Fibroblast of lung (primary cell): ENCODE measurements around the gene DRD4. TPM values are rescaled to one million over a fixed set of nuclear protein-coding genes. Genes with fewer than 3 reads are reported as not detected.

Experiments
- DNase-seq, 2 donors: peaks; one replicate each; pipeline versions ENCODE4 v3.0.0 to v3.0.0-alpha.2; 2010; ENCODE audit warnings: low read depth in 2 of 2
- H2AFZ ChIP-seq: 2 replicates; pipeline ENCODE4 v1.5.1; 2012; ENCODE audit warnings: low read length, control low read depth, inconsistent platforms
- H3K27ac ChIP-seq: 2 replicates; pipeline ENCODE4 v1.5.1; 2011; ENCODE audit warnings: low read length, control low read depth; ENCODE audit not compliant: insufficient read depth
- H3K27me3 ChIP-seq: 2 replicates; pipeline ENCODE4 v1.5.1; 2011; ENCODE audit warnings: mild to moderate bottlenecking, low read length; ENCODE audit not compliant: control insufficient read depth, insufficient read depth
- H3K36me3 ChIP-seq: 2 replicates; pipeline ENCODE4 v1.5.1; 2011; ENCODE audit warnings: low read length; ENCODE audit not compliant: control insufficient read depth, insufficient read depth
- H3K4me1 ChIP-seq: 2 replicates; pipeline ENCODE4 v1.5.1; 2011; ENCODE audit warnings: low read length; ENCODE audit not compliant: control insufficient read depth, insufficient read depth; ENCODE audit errors: extremely low read depth
- H3K4me2 ChIP-seq: 2 replicates; pipeline ENCODE4 v1.5.1; 2011; ENCODE audit warnings: low read length, control low read depth; ENCODE audit not compliant: insufficient read depth; ENCODE audit errors: extremely low read depth
- H3K4me3 ChIP-seq, 4 experiments: fragments of 200-600 bp in 1 of 4; sonication (generic) in 1 of 4; replicated peaks in 1 of 4; 2 replicates each; pipeline ENCODE4 v1.5.1; 2011 to 2016; ENCODE audit warnings: low read length in 4 of 4, low read depth in 3 of 4, mild to moderate bottlenecking in 3 of 4, control low read depth in 2 of 4, inconsistent platforms in 1 of 4, mixed read lengths in 1 of 4; ENCODE audit not compliant: insufficient read depth in 1 of 4; ENCODE audit errors: control extremely low read depth in 1 of 4
- H3K79me2 ChIP-seq: 2 replicates; pipeline ENCODE4 v1.5.1; 2012; ENCODE audit warnings: mild to moderate bottlenecking, low read length, inconsistent platforms; ENCODE audit not compliant: control insufficient read depth, insufficient read depth
- H3K9ac ChIP-seq: 2 replicates; pipeline ENCODE4 v1.5.1; 2011; ENCODE audit warnings: mild to moderate bottlenecking, low read length, control low read depth; ENCODE audit not compliant: insufficient read depth
- H3K9me3 ChIP-seq: 2 replicates; pipeline ENCODE4 v1.5.1; 2012; ENCODE audit warnings: low read depth, low read length; ENCODE audit not compliant: control insufficient read depth, insufficient read depth
- H4K20me1 ChIP-seq: 2 replicates; pipeline ENCODE4 v1.5.1; 2011; ENCODE audit warnings: low read length; ENCODE audit not compliant: control insufficient read depth, insufficient read depth; ENCODE audit errors: extremely low read depth
- EZH2 ChIP-seq: IDR thresholded peaks from 2 replicates; pipeline ENCODE4 v1.5.1; 2012; ENCODE audit warnings: low read length, control low read depth, mild to moderate bottlenecking; ENCODE audit errors: missing control alignments
- polyA plus RNA-seq, 2 donors: library from polyadenylated mRNA; depleted of rRNA in 1 of 2; stranded (reverse) in 1 of 2; unstranded in 1 of 2; fragments of >200 nt; gene quantifications; 2 replicates each; pipeline ENCODE4 v1.2.1, GENCODE V29; 2011 to 2012; ENCODE audit warnings: missing spikeins in 1 of 2
- total RNA-seq: library from RNA; depleted of rRNA; stranded (reverse); fragments of >200 nt; gene quantifications from 2 replicates; pipeline ENCODE4 v1.2.1, GENCODE V29; 2014
- TF ChIP-seq, protein P1 (sequence below), 2 donors: IDR thresholded peaks in 1 of 2; conservative IDR thresholded peaks in 1 of 2; 1 replicate in 1 of 2; 2 replicates in 1 of 2; pipeline ENCODE4 v1.5.1; 2011 to 2012; ENCODE audit warnings: low read length in 2 of 2, control low read depth in 1 of 2, inconsistent platforms in 1 of 2, low read depth in 1 of 2, mild to moderate bottlenecking in 1 of 2

Gene DRD4
- total and polyA plus RNA-seq, 2 donors (not counting 1 experiment from before 2014, with no cell fraction given): 0.17 TPM; not detected in 1

DNA sequence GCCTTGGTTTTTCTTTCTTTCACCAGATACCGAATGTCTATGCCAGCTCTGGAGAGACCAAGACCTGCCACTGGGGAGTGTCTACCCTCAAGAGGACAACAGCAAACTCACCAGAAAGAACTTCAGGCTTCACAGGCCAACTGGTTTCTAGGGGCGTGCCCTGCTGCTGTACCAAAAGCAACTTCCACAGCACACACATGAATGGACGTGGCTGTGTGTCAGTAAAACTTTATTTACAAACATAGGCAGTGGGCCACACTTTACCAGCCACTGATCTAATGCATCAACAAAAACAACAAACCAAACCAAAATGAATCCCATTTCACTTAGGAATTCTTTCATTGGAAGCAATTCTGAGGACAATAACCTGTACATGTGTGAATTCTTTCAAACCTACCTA lies 41.2 kb downstream of the DRD4 start:
- no peak overlapping the region for H3K4me3 ChIP-seq
- H4K20me1 ChIP-seq: no peaks in the 10 kb centered on the region
- no peak for DNase-seq
- no peak overlapping the region for H3K9ac ChIP-seq
- H3K4me1 ChIP-seq: no peaks in the 10 kb centered on the region
- H3K36me3 ChIP-seq: peaks cover 15% of the 10 kb centered on the region
- no peak overlapping the region for H3K4me2 ChIP-seq
- H3K27me3 ChIP-seq: no peaks in the 10 kb centered on the region
- no peak overlapping the region for H3K27ac ChIP-seq
- H3K9me3 ChIP-seq: no peaks in the 10 kb centered on the region
- H3K79me2 ChIP-seq: no peaks in the 10 kb centered on the region
- no peak overlapping the region for H2AFZ ChIP-seq
- TF ChIP-seq, protein P1, sequence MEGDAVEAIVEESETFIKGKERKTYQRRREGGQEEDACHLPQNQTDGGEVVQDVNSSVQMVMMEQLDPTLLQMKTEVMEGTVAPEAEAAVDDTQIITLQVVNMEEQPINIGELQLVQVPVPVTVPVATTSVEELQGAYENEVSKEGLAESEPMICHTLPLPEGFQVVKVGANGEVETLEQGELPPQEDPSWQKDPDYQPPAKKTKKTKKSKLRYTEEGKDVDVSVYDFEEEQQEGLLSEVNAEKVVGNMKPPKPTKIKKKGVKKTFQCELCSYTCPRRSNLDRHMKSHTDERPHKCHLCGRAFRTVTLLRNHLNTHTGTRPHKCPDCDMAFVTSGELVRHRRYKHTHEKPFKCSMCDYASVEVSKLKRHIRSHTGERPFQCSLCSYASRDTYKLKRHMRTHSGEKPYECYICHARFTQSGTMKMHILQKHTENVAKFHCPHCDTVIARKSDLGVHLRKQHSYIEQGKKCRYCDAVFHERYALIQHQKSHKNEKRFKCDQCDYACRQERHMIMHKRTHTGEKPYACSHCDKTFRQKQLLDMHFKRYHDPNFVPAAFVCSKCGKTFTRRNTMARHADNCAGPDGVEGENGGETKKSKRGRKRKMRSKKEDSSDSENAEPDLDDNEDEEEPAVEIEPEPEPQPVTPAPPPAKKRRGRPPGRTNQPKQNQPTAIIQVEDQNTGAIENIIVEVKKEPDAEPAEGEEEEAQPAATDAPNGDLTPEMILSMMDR (conservative IDR thresholded peaks at IDR 0.05 in 1 of 2, IDR thresholded peaks at IDR 0.05 in 1 of 2; ENCODE audit: low read depth in 1 of 2, low read length in 2 of 2): no peak
- TF ChIP-seq EZH2: no peak

DNA sequence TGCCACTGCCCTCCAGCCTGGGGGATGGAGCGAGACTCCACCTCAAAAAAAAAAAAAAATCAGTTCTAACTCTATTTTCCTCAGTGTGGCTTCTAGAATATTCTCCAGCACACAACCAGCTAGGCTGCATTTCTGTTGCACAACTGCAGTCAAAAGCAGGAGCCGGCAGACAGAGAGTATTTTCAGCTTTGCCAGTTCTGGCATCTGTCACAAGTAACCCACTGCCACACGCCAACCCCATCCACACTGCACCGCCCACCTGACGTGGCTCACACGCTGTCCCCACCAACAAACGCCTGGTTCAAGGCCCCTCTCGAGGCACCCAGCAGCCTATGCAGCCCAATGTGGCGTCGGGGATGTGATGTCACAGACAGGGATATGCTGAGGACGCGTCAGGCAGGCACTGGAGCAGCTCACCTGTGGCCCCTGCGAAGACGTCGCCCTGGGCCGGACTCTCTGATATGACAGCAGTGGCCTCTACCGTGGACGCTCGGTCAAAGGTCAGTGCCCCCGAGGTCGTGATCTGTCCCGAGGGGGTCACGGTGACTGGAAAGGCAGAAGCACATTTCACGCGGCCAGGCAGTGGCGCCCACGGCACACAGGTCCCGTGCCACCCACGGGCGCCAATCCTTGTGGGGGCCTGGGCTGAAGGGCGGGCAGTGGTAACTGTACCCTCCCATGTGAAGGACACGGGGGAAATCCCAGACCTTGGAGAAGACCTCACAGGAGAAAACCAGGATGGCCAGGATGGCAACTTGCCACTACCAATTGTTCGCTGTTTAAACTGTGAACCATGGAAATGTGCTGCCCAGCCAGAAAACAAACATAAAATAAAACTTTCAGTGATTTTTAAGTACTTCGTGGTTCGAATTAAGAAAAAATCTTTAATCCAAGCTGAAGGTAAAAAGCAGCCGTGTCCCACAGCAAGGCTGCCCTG lies 42.5 kb downstream of the DRD4 start:
- no peak for DNase-seq
- H3K27me3 ChIP-seq: no peaks in the 10 kb centered on the region
- H2AFZ ChIP-seq: no peak overlapping the region
- no peaks in the 10 kb centered on the region for H3K4me1 ChIP-seq
- no peak overlapping the region for H3K4me3 ChIP-seq
- TF ChIP-seq, protein P1 (conservative IDR thresholded peaks at IDR 0.05 in 1 of 2, IDR thresholded peaks at IDR 0.05 in 1 of 2; ENCODE audit: low read depth in 1 of 2, low read length in 2 of 2): no peak
- no peak for TF ChIP-seq EZH2
- no peak overlapping the region for H3K27ac ChIP-seq
- H3K36me3 ChIP-seq: peaks cover 12% of the 10 kb centered on the region
- no peaks in the 10 kb centered on the region for H4K20me1 ChIP-seq
- H3K9ac ChIP-seq: no peak overlapping the region
- no peak overlapping the region for H3K4me2 ChIP-seq
- no peaks in the 10 kb centered on the region for H3K79me2 ChIP-seq
- no peaks in the 10 kb centered on the region for H3K9me3 ChIP-seq

DNA sequence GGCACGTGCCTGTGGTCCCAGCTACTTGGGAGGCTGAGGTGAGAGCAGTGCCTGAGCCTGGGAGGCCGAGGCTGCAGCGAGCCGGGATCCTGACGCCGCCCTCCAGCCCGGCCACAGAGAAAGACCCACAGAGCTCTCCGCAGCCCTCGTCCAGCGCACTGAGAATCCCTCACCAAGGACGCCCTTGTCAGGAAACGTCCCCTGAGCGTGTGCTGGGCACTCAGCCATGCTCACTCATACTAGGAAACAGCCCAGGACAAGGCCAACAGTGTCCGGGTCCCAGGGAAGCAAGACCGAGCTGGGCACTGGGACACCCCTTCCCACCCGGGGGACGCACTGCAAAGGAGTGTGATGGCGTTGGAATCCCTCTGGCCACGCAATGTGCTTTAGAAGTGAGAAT lies 43.4 kb downstream of the DRD4 start:
- Histone ChIP-seq H3K27me3 (no peaks in the 10 kb centered on the region), H3K27ac (no peak overlapping the region), H3K4me1 (no peaks in the 10 kb centered on the region), H3K4me3 (no peak overlapping the region), H3K36me3 (peaks cover 13% of the 10 kb centered on the region), H3K4me2 (no peak overlapping the region), H3K9me3 (no peaks in the 10 kb centered on the region), H2AFZ (no peak overlapping the region), H4K20me1 (no peaks in the 10 kb centered on the region), H3K79me2 (no peaks in the 10 kb centered on the region), H3K9ac (no peak overlapping the region)
- no peak for TF ChIP-seq EZH2
- TF ChIP-seq, protein P1 (conservative IDR thresholded peaks at IDR 0.05 in 1 of 2, IDR thresholded peaks at IDR 0.05 in 1 of 2; ENCODE audit: low read depth in 1 of 2, low read length in 2 of 2): no peak
- no peak for DNase-seq
